ENCODE data around the gene MS4A4E.
"Not testable (repeated sequence)": the region's sequence is repeated elsewhere in the genome, so short reads cannot be mapped to it uniquely, and the experiment has no call there.

MS4A4E gene

DNA sequence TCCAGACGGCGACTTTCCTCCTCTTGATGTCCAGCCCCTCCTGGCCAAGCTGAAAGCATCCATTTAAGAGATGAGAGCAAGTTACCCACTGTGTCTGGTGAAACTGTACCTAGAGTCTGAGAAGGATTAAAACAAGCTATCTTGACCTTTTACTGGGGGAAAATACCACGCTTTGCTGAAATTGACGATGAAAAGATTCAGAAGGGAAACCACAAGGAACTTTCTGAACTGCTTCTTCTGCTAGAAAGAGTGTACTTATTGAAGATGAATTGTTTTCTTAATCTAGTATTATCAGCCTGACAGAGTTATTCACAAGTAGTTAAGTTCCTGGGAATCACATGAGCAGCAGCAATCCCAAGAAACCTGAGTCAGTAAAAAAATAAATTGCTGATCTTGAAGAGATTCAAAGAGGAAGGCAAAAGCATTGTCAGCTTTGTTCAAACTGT, 47.0 kb downstream of the MS4A4E start:
- no peak for DNase-seq (ENCODE audit: low read depth, low spot score)
- WGBS (ENCODE audit: insufficient coverage, insufficient read length), result no CpG with 5 or more reads among the region's 4 CpGs
- no peaks in the 10 kb centered on the region for H3K9me3 ChIP-seq (ENCODE audit: control insufficient read depth, insufficient read depth, low read length)
- H3K36me3 ChIP-seq (ENCODE audit: control insufficient read depth, insufficient read depth, low read length), result no peaks in the 10 kb centered on the region
- no peak overlapping the region for H3K4me3 ChIP-seq (ENCODE audit: low read length)
- H3K27me3 ChIP-seq (ENCODE audit: control insufficient read depth, insufficient read depth, low read length), result no peaks in the 10 kb centered on the region
- H3K27ac ChIP-seq (ENCODE audit: low read length), result no peak overlapping the region
- no peaks in the 10 kb centered on the region for H3K4me1 ChIP-seq (ENCODE audit: control insufficient read depth, insufficient read depth, low read length)

DNA sequence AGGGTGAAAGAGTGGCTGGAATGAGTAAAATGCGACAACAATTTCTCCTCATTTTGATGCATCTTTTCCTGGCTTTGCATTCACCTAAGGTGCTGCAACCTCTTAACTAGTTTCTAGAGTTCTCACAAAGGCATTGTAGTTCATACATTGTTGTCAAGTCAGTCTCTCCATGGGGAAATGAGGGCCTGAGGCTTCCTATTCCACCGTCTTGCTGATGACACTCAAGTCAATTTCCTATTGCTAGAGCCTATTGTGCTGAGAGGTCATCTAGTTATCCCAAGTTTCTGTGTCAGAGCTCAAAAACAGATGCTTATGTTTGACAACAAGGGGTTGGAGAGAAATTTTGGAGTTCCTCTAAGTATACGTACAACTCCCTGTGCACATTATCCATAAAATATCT, 48.4 kb downstream of the MS4A4E start:
- no CpG with 5 or more reads among the region's 3 CpGs for WGBS (ENCODE audit: insufficient coverage, insufficient read length)
- no peak overlapping the region for H3K27ac ChIP-seq (ENCODE audit: low read length)
- no peaks in the 10 kb centered on the region for H3K27me3 ChIP-seq (ENCODE audit: control insufficient read depth, insufficient read depth, low read length)

DNA sequence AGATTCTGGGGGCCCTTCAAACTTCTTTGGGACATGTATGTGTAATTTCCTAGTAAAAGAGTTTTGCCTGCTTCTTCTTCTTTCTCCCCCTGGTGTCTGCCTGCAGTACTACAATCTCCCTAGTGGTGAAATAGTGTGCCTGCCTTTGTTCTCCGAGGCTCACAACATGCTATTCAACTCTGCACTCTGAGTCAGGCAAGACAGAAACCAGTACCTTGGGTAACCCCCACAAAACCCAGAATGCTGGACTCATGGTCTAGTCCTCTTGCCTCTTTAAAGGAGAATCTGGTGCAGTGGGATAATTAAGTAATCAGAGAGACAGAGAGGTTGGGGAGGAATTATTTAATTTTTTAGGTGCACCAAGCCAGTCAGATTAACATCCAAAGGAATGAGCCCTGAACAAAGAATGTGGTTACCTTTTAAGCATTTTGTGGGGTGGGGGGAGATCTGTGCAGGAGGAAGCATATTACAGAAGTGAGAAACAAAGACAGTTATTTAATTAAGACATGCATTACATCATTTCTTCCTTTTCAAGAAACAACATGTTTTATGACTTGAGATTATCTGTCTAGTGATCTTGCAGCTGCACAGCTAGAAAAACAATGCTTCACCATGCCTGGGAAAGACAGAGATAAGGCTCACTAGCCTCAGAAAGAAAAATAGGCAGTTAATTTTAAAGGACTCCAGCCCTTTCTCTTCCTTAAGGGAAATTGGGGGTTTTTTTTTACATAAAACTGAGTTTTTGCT, 49.1 kb downstream of the MS4A4E start:
- Histone ChIP-seq H3K27ac (ENCODE audit: low read length) (no peak overlapping the region), H3K9me3 (ENCODE audit: control insufficient read depth, insufficient read depth, low read length) (no peaks in the 10 kb centered on the region), H3K36me3 (ENCODE audit: control insufficient read depth, insufficient read depth, low read length) (no peaks in the 10 kb centered on the region), H3K4me3 (ENCODE audit: low read length) (no peak overlapping the region), H3K27me3 (ENCODE audit: control insufficient read depth, insufficient read depth, low read length) (no peaks in the 10 kb centered on the region), H3K4me1 (ENCODE audit: control insufficient read depth, insufficient read depth, low read length) (no peaks in the 10 kb centered on the region)
- no CpG with 5 or more reads among the region's 1 CpG for WGBS (ENCODE audit: insufficient coverage, insufficient read length)
- peak; percentile 27 for DNase-seq (ENCODE audit: low read depth, low spot score)

More for the DNA sequence above, 48.4 kb downstream of the MS4A4E start:
- no peak for DNase-seq (ENCODE audit: low read depth, low spot score)
- Histone ChIP-seq H3K9me3 (ENCODE audit: control insufficient read depth, insufficient read depth, low read length) (no peaks in the 10 kb centered on the region), H3K4me1 (ENCODE audit: control insufficient read depth, insufficient read depth, low read length) (no peaks in the 10 kb centered on the region), H3K36me3 (ENCODE audit: control insufficient read depth, insufficient read depth, low read length) (no peaks in the 10 kb centered on the region), H3K4me3 (ENCODE audit: low read length) (no peak overlapping the region)

DNA sequence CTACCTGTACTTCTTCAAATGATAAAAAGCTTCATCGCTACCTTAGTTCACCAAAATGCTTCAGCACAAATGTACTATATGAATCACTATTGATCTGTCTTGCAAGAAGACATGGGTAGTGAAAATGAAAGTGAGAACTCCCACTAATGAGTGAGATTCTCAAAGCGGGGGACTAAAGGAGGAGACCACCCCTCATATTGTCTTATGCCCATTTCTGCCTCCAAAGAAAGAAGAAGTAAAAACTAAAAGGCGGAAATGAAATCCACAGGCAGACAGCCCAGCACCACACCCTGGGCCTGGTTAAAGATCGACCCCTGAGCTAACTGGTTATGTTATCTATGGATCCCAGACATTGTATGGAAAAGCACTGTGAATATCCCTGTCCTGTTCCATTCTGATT, 50.4 kb downstream of the MS4A4E start:
- H3K9me3 ChIP-seq (ENCODE audit: control insufficient read depth, insufficient read depth, low read length); H3K27ac ChIP-seq (ENCODE audit: low read length); H3K36me3 ChIP-seq (ENCODE audit: control insufficient read depth, insufficient read depth, low read length); H3K4me3 ChIP-seq (ENCODE audit: low read length); DNase-seq (ENCODE audit: low read depth, low spot score); H3K27me3 ChIP-seq (ENCODE audit: control insufficient read depth, insufficient read depth, low read length); H3K4me1 ChIP-seq (ENCODE audit: control insufficient read depth, insufficient read depth, low read length): not testable (repeated sequence)
- WGBS (ENCODE audit: insufficient coverage, insufficient read length), result no CpG with 5 or more reads among the region's 4 CpGs

DNA sequence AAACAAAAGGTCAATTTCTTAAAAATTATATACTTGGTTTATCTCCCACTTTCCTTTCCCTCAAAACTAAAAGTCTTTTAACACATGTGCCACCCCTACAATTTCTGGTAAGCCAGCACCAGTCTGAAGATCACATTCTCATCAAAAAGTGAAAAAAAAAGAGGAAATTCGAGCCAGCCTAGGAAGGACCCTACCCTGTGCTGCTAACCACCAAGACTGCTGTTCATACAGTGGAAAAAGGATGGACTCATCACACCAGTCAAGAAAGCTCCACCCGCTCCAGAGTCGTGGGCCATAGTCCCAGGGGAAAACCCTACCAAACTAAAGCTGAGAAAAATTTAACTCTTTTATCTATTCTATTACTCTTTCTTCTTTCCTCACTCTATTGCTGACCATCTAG, 54.5 kb downstream of the MS4A4E start:
- not testable (repeated sequence) for H3K4me3 ChIP-seq (ENCODE audit: low read length); H3K27ac ChIP-seq (ENCODE audit: low read length); H3K27me3 ChIP-seq (ENCODE audit: control insufficient read depth, insufficient read depth, low read length); H3K36me3 ChIP-seq (ENCODE audit: control insufficient read depth, insufficient read depth, low read length); H3K9me3 ChIP-seq (ENCODE audit: control insufficient read depth, insufficient read depth, low read length); DNase-seq (ENCODE audit: low read depth, low spot score); H3K4me1 ChIP-seq (ENCODE audit: control insufficient read depth, insufficient read depth, low read length)
- WGBS (ENCODE audit: insufficient coverage, insufficient read length), result no CpG with 5 or more reads among the region's 3 CpGs

DNA sequence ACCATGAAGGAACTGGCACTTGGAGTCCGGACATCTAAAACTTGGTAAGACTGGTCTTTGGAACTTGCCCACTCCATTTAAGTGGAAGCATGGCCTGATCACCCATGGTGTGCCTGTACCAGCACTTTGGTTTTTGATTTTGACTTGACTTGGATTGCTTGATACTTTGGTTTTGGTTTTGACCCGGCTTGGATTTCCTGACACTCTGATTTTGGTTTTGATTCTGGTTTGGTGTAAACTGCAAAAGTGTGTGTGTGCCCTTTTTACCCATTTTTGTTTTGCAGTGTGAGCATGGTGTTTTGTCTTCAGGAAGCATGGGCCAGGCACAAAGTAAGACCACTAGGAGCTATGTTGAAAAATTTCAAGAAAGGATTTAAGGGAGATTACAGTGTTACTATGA, 56.8 kb downstream of the MS4A4E start:
- not testable (repeated sequence) for DNase-seq (ENCODE audit: low read depth, low spot score); H3K4me1 ChIP-seq (ENCODE audit: control insufficient read depth, insufficient read depth, low read length); H3K36me3 ChIP-seq (ENCODE audit: control insufficient read depth, insufficient read depth, low read length); H3K27me3 ChIP-seq (ENCODE audit: control insufficient read depth, insufficient read depth, low read length); H3K4me3 ChIP-seq (ENCODE audit: low read length); H3K9me3 ChIP-seq (ENCODE audit: control insufficient read depth, insufficient read depth, low read length); H3K27ac ChIP-seq (ENCODE audit: low read length)
- WGBS (ENCODE audit: insufficient coverage, insufficient read length), result no CpG with 5 or more reads among the region's 2 CpGs

DNA sequence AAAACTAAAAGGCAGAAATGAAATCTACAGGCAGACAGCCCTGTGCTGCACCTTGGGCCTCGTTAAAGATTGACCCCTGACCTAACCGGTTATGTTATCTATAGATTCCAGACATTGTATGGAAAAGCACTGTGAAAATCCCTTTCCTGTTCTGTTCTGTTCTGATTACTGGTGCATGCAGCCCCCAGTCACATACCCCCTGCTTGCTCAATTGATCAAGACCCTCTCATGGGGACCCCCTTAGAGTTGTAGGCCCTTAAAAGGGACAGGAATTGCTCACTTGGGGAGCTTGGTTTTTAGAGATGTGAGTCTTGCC, 57.5 kb downstream of the MS4A4E start:
- not testable (repeated sequence) for H3K4me3 ChIP-seq (ENCODE audit: low read length); DNase-seq (ENCODE audit: low read depth, low spot score)
- no CpG with 5 or more reads among the region's 2 CpGs for WGBS (ENCODE audit: insufficient coverage, insufficient read length)

DNA sequence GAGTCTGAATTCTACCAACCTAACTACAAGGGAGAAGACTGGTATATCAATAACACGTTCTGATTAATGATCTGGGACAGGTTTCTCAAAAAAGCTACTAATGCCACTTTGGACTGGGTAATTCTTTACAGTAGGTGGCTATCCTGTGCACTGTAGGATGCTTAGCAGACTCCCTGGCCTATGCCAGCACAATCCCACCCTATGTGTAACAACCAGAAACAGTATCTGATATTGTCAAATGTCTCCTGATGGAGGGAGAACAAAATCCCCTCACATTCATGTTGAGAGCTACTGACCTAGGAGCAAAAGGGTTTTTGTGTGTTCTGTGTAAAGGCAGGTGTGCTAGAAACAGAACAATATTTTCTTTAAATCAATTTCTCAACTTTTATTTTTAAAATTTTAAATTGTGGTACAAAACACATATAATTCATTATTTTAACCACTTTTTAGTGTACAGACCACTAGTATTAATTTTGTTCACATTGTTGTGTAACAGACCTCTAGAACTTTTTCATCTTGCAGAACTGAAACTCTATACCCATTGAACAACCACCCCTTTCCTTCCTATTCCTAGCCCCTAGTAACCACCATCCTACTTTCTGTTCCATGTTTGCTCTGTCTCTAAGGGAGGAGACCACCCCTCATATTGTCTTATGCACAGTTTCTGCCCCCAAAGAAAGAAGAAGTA, 58.0 kb downstream of the MS4A4E start:
- no peak for DNase-seq (ENCODE audit: low read depth, low spot score)
- no peaks in the 10 kb centered on the region for H3K27me3 ChIP-seq (ENCODE audit: control insufficient read depth, insufficient read depth, low read length)
- WGBS (ENCODE audit: insufficient coverage, insufficient read length), result no CpG with 5 or more reads among the region's 1 CpG
- H3K9me3 ChIP-seq (ENCODE audit: control insufficient read depth, insufficient read depth, low read length), result no peaks in the 10 kb centered on the region
- H3K4me1 ChIP-seq (ENCODE audit: control insufficient read depth, insufficient read depth, low read length), result 0 out of 2 replicates have a peak, but pooled peaks cover 2% of the 10 kb centered on the region
- no peaks in the 10 kb centered on the region for H3K36me3 ChIP-seq (ENCODE audit: control insufficient read depth, insufficient read depth, low read length)
- H3K4me3 ChIP-seq (ENCODE audit: low read length), result no peak overlapping the region
- H3K27ac ChIP-seq (ENCODE audit: low read length), result no peak overlapping the region

More for the DNA sequence above, 57.5 kb downstream of the MS4A4E start:
- H3K9me3 ChIP-seq (ENCODE audit: control insufficient read depth, insufficient read depth, low read length); H3K36me3 ChIP-seq (ENCODE audit: control insufficient read depth, insufficient read depth, low read length); H3K4me1 ChIP-seq (ENCODE audit: control insufficient read depth, insufficient read depth, low read length); H3K27me3 ChIP-seq (ENCODE audit: control insufficient read depth, insufficient read depth, low read length); H3K27ac ChIP-seq (ENCODE audit: low read length): not testable (repeated sequence)

DNA sequence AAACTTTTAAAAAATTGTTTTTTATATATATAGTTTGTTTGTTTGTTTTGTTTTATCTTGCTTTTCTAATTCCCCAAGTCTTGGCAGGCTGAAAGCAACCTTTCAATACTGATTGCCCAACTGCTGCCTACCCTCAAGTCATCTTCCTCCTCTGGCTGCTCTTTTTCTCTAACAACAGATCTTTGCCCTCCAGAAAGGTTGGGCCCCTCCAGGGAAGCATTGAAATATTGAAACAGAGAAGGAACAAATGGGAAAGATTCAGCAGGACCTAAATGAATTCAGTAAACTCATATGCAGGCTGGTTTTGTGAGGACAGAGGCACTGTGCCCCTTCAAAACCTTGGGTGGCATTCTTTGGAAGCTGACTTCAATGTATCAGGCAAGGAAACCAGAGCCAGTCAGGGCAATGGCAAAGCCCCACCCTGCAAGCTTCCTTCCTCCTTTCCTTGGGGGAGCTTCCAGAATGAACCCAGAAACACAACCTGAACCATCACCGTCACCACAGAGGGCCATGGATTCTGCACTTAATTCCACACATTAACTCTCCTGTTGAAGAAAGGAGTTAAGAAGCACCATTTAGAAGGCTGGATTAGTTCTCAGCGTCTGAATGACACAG, 59.2 kb downstream of the MS4A4E start:
- H3K27me3 ChIP-seq (ENCODE audit: control insufficient read depth, insufficient read depth, low read length), result no peaks in the 10 kb centered on the region
- no peaks in the 10 kb centered on the region for H3K36me3 ChIP-seq (ENCODE audit: control insufficient read depth, insufficient read depth, low read length)
- no CpG with 5 or more reads among the region's 2 CpGs for WGBS (ENCODE audit: insufficient coverage, insufficient read length)
- H3K9me3 ChIP-seq (ENCODE audit: control insufficient read depth, insufficient read depth, low read length), result no peaks in the 10 kb centered on the region
- no peak overlapping the region for H3K27ac ChIP-seq (ENCODE audit: low read length)
- 0 out of 2 replicates have a peak, but pooled peaks cover 2% of the 10 kb centered on the region for H3K4me1 ChIP-seq (ENCODE audit: control insufficient read depth, insufficient read depth, low read length)
- no peak overlapping the region for H3K4me3 ChIP-seq (ENCODE audit: low read length)
- no peak for DNase-seq (ENCODE audit: low read depth, low spot score)

DNA sequence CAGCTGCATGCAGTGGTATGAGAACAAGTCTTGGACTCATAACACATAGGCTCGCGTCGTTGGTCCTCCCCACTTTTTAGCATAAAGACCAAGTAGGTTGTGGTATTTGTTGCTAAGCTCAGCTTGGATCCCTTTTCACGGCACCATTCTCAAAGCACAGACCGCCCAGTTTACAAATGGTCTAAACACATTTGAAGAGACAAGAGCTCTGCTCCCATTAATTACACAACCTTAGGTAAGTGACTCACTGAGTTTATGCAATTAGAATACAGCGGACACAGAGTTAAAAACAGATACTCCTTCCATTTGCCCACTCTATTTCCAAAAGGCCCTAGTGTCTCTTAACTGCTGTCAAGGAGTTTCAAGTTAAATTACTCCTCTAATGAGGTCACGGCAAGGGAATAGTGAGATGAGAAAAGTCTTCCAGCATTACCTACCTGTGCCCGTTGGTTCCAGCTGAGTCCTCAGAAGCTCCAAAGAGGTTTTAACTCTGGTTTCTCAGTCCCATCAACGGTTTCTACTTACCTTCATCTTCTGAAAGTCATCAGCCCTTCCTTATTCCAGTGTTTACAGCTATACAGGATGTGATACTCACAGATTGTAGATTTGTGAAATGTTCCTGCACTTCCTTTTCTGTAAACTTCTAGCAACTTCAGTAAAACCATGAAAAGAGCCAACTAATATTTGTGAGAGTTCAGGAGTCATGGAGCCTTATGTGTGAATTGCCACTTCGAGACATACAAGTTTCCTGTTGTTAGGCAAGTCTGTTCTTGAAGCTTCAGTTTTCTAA, 60.2 kb downstream of the MS4A4E start, which contains the start of gene MS4A6A:
MS4A6A (minus strand) TSS at position 543 of the 790 bp plus-strand sequence. CDS start 1,356 bp downstream, outside the sequence.
- H3K9me3 ChIP-seq (ENCODE audit: control insufficient read depth, insufficient read depth, low read length), result no peaks in the 10 kb centered on the region
- H3K4me1 ChIP-seq (ENCODE audit: control insufficient read depth, insufficient read depth, low read length), result 0 out of 2 replicates have a peak, but pooled peaks cover 2% of the 10 kb centered on the region
- no peak within 1 kb of the TSS for H3K4me3 ChIP-seq (ENCODE audit: low read length)
- H3K27me3 ChIP-seq (ENCODE audit: control insufficient read depth, insufficient read depth, low read length), result no peaks in the 10 kb centered on the region
- H3K36me3 ChIP-seq (ENCODE audit: control insufficient read depth, insufficient read depth, low read length), result no peaks in the 10 kb centered on the region
- DNase-seq (ENCODE audit: low read depth, low spot score), result no peak
- no CpG with 5 or more reads among the region's 10 CpGs for WGBS (ENCODE audit: insufficient coverage, insufficient read length)
- H3K27ac ChIP-seq (ENCODE audit: low read length), result no peak within 1 kb of the TSS
